ENCODE results near the gene PTPN3.

The PTPN3 gene

DNA sequence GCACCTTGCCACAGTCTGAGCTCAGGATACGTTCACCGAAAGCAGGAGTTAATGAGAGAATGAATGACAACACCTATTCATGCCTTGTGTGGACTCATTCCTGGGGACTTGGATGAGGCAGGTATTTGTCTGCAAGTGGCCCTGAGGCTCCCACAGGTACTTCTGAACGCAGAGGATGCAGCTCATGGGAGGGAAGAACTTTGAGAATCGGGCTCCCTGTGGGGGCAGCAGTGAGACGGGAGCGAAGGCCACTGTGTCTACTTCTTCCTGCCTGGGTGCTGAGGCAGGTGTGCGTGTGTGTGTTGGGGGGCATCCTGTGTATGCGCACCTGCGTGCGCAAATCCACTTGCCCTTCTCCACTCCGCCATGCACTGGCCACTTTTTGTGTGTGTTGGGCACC, 42.2 kb downstream of the PTPN3 start:
- TF ChIP-seq ZFX (IDR thresholded peaks at IDR 0.05): no peak
- TF ChIP-seq, protein P1, sequence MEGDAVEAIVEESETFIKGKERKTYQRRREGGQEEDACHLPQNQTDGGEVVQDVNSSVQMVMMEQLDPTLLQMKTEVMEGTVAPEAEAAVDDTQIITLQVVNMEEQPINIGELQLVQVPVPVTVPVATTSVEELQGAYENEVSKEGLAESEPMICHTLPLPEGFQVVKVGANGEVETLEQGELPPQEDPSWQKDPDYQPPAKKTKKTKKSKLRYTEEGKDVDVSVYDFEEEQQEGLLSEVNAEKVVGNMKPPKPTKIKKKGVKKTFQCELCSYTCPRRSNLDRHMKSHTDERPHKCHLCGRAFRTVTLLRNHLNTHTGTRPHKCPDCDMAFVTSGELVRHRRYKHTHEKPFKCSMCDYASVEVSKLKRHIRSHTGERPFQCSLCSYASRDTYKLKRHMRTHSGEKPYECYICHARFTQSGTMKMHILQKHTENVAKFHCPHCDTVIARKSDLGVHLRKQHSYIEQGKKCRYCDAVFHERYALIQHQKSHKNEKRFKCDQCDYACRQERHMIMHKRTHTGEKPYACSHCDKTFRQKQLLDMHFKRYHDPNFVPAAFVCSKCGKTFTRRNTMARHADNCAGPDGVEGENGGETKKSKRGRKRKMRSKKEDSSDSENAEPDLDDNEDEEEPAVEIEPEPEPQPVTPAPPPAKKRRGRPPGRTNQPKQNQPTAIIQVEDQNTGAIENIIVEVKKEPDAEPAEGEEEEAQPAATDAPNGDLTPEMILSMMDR (conservative IDR thresholded peaks at IDR 0.05): no peak; the same call in 1 of the 2 replicates
- no peak overlapping the region for H3K27ac ChIP-seq

DNA sequence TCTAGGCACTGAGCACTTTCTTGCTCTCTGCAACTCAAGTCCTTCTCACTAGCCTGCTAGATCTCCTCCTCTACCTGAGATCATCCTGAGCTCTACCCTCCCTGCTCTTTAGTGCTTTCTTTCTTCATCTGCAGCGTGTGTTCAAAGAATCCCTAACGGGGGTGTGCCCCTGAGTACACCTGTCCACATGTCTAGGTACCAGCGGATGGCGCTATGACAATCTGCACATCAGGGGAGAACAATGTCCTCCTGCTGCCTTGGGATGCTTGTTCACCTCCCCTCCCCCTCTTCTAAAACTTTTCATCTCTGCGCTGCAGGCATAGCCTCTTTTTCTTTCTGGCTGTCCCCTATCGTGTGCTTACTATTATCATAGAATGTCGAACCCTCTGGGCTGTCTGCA, 42.7 kb downstream of the PTPN3 start:
- TF ChIP-seq, protein P1 (conservative IDR thresholded peaks at IDR 0.05): no peak
- no peak for TF ChIP-seq ZFX (IDR thresholded peaks at IDR 0.05)
- H3K27ac ChIP-seq: no peak overlapping the region

DNA sequence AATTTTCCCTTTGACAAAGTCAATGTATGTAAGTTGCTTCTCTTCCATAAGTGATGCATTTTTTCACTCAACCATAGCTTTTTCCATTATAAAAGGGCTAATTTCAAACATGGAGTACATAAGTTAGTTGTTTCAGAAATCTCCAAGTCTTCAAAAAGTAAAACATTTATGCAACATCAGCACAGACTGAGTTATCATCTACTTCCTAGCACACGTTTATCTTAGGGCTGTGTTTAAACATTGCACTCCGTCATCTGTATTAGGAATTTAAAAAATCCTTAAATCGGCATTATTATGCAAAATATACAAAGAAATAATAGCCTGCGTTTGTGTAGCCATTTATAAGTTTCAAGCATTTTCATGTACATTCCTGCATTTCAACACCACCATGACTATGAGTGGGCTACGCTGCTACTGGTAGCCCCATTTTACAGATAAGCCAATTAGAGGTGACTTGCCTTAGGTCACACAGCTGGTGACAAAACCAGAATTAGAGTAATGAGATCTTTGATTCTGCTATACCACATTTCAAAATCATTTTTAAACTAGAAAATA, 43.4 kb downstream of the PTPN3 start:
- no peak for TF ChIP-seq ZFX (IDR thresholded peaks at IDR 0.05)
- TF ChIP-seq, protein P1 (conservative IDR thresholded peaks at IDR 0.05): no peak
- H3K27ac ChIP-seq: no peak overlapping the region

DNA sequence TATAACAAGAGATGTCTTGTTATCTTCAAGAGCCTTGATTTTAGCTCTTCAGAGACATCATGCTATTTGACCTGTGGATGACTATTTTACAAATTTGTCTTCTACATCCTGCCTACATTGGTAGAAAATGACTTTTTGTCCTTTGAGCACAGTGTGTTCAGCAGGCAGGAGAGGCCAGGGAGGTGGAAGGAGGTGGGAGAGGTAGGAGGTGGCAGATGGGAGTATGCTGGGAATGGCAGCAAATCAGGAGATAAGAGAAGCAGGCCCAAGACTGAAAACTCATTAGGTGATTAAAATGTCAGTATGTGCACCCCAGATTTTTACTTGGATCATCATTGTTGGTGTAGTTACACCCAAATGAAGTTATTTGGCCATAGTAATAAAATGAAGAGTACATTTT, 44.1 kb downstream of the PTPN3 start:
- no peak for TF ChIP-seq ZFX (IDR thresholded peaks at IDR 0.05)
- TF ChIP-seq, protein P1 (conservative IDR thresholded peaks at IDR 0.05): no peak
- peak overlapping the region; percentile 20; the same call in 1 of the 2 replicates for H3K27ac ChIP-seq

DNA sequence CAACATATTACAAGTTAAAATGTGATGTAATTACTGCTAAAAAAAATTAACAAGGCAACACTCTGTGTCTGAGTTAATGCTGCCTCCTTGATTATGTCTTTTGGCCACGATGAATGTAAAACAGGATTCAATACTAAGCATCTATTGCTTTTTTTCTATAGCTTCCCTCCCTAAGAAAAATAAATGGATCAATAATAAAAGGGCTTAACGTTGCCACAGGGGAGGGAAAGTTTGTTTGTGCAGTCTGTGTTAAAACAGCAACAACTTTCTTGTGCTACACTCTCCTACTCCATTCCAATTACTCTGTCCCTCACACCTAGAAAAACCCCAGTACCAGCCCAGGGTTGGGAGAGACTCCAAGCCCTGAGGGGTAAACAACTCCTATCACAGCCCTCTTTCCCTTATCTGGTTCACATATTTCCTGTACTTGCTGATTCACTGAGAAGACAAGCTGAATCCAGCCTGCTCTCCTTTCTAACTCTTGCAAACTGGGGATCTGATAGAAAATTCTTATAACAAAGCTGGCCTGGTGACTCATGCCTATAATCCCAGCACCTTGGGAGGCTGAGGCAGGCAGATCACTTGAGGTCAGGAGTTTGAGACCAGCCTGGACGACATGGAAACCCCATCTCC, 44.8 kb downstream of the PTPN3 start:
- TF ChIP-seq, protein P1 (conservative IDR thresholded peaks at IDR 0.05): no peak
- no peak for TF ChIP-seq ZFX (IDR thresholded peaks at IDR 0.05)
- peak overlapping the region; percentile 20; the same call in 1 of the 2 replicates for H3K27ac ChIP-seq

DNA sequence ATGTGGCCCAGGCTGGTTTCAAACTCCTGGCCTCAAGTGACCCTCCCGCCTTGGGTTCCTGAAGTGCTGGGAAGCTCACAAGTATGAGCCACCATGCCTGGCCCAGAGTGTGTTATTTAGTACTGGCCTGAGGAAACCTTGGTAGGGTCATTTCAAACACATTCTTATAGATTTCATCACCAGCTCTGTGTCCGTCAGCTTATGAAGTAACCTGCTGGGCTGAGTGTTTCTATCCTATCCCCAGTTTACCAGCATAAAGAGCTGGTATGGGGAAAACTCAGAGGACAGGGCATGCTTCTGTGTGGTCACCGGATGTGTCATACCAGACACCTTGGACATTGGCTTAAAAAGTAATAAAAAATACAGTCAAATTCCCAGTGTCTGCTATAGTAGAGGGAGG, 45.3 kb downstream of the PTPN3 start:
- no peak overlapping the region for H3K27ac ChIP-seq
- TF ChIP-seq ZFX (IDR thresholded peaks at IDR 0.05): no peak
- TF ChIP-seq, protein P1 (conservative IDR thresholded peaks at IDR 0.05): no peak

DNA sequence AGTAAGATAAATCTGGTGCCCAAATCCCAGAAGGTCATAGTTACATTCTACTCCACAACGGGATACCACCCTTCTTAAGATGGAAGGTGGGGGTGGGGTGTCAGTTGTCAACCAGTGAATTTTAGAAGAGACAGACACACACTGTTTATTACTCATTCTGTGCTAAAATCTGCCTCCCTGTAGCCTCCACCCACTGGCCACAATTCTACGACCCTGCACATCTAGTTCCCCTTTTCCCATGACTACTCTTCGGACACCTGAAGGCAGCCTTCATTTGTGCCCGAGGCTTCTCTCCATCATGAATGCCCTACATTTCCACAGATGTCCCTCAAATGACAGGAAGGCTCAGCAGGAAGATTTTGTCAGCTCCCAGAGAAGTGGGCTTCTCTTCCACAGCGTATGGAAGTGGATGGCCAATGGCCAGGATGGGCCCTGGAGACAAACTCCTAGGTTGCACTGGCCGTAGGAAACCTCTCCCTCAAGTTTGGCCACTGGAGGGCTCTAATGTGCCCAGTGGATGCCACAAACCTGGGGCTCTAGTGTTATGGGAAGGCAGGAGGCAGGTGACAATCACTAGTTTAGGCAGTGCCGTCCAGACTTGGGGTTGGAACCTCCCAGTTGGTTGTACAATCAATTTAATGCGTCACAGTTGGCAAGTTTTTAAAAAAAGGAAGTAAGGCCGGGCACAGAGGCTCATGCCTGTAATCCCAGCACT, 46.6 kb downstream of the PTPN3 start:
- TF ChIP-seq, protein P1 (conservative IDR thresholded peaks at IDR 0.05): peak; percentile 11; the same call in 1 of the 2 replicates
- TF ChIP-seq ZFX (IDR thresholded peaks at IDR 0.05): no peak
- no peak overlapping the region for H3K27ac ChIP-seq

Data from C4-2B (cell line).